UCSD-AML1 (cell line): ENCODE results near the gene FBXO31.
"Not testable (repeated sequence)": the region's sequence is repeated elsewhere in the genome, so short reads cannot be mapped to it uniquely, and the experiment has no call there.

Experiments used
- DNase-seq: peaks from one replicate; lab custom pipeline; 2025; ENCODE audit not compliant: unreplicated experiment; lab: John Stamatoyannopoulos, UW

The FBXO31 gene

GRCh38 chr16:87387942-87388817, 4.6 kb upstream of the FBXO31 start:
- peak; percentile 87 for DNase-seq

DNA sequence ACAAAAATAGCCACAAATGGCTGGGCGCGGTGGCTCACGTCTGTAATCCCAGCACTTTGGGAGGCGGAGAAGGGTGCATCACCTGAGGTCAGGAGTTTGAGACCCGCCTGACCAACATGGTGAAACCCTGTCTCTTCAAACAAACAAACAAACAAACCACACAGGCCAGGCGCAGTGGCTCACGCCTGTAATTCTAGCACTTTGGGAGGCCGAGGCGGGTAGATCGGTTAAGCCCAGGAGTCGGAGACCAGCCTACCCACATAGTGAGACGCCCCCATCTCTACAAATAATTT, 1.2 kb upstream of the FBXO31 start:
- DNase-seq, result not testable (repeated sequence)

GRCh38 chr16:87384162-87384874, 742 bp upstream of the FBXO31 start:
- no peak for DNase-seq

- DNase-seq, result no peak
Observed at GRCh38 chr16:87382023-87382785, 1.4 kb downstream of the FBXO31 start.

DNA sequence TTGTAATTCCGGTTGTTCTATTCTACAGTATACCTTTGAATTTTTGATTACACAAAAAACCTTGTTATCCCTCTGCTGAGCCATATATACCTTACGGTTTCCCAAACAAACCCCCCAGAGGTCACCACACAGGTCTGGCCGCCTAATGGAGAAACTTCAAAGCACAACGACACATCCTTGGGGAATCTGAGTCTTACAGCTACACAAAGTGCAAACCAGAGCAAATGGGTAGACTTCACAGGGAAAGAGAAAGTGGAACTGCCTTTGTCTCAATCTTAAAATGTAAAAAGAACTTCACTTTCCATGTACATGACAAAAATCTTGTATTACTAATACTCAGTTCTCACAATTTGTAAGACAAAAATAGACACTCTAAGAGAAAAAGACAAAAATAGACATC, 2.7 kb downstream of the FBXO31 start:
- DNase-seq, result no peak

DNA sequence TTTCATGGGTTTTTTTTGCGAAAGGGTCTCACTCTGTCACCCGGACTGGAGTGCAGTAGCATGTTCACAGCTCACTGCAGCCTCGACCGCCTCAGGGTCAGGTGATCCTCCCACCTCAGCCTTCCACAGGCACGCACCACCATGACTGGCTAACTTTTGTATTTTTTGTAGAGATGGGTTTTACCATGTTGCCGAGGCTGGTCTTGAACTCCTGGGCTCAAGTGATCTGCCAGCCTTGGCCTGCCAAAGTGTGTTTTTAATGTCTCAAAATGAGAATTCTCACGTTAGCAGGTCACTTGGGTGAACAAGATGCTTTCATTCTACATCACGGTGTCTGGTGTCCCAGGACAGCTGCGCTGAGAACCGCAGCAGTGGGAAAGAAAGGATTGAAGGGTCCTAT, 3.2 kb downstream of the FBXO31 start:
- no peak for DNase-seq

DNA sequence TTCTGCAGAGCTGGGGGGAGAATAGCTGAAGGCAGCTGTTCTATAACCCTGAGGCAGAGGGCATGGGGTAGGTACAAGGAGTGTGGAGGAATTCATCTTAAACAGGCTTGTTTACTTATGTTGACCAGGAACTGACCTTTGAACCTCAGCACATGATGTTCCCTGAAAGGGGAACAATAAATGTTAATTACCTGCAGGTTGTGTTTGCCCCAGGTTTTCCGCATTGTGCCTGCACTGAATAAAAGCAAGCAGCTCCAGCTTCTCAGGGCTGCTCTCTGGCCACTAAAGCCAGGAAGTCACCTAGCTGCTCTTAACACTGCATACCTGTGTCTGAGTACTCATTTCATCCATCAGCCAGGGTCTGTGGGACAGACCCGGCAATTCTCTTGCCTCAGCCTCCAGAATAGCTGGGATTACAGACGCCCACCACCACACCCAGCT, 4.2 kb downstream of the FBXO31 start:
- not testable (repeated sequence) for DNase-seq

GRCh38 chr16:87376660-87377059, 6.9 kb downstream of the FBXO31 start:
- no peak for DNase-seq

DNA sequence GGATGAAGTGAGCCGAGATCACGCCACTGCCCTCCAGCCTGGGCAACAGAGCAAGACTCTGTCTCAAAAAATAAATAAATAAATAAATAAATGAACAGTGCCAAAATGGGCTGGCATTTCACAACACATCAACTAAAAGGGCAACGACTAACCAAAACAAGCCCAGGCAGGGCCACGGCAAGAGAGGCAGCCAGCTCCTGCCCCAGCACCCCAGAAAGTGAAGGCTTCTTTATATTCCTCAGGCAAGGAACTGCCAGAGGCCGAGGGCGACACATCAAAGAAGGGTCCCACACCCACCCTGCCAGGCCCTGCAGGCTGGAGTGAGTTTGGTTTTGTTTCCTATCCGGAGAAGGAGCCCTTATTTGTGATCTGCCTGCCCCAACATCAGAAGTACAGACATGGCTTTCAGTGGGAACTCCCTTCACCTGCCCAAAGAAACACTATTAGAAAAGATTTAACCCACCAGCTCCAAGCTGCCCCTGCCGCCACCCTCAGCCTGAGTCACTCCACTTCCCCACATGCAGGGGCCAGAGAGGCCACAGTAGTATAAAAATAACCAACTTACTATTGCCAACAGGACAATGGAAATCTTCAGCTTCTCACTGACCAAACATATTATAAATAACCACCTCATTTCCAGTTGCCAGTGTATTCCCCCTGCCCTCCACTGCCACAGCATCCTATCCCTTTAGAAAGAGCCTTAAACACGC, 8.0 kb downstream of the FBXO31 start:
- DNase-seq, result no peak

DNA sequence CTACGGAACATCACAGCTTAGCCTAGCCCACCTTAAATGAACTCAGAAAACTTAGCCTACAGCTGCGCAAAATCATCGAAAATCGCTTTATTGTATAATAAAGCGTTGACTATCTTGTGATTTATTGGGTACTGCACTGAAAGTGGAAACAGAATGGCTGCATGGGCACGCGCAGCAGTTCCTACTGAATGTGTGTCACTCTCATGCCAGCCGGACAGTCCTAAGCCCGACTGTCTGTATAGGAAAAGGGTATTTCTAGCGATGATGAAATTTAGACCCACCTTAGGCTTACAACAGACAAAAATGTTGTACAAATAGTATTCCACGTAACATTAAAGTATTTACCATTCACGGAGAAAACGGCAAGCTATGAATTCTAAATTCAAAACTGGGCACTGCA, 9.3 kb downstream of the FBXO31 start:
- no peak for DNase-seq

DNA sequence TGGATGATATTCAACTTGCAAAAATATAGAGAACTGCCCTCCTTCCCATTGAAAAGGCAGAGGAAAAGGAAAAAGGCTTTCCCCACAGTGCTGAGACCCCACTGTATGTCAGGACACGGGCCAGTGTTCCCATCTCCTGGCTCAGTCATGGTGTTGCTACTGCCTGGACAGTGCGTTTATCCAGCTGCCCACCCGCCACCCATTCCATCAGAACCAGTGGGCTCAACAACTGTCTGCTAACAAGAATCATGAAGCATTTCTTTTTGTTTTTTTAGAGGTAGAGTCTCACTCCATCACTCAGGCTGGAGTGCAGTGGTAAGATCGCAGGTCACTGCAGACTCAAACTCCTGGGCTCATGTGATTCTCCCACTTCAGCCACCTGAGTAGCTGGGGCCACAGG, 11.3 kb downstream of the FBXO31 start:
- DNase-seq, result no peak

- no peak for DNase-seq
Observed at GRCh38 chr16:87371261-87371866, 12.2 kb downstream of the FBXO31 start.

- no peak for DNase-seq
Observed at GRCh38 chr16:87369796-87370719, 13.5 kb downstream of the FBXO31 start.

- DNase-seq, result no peak
Observed at GRCh38 chr16:87369117-87369765, 14.3 kb downstream of the FBXO31 start.

DNA sequence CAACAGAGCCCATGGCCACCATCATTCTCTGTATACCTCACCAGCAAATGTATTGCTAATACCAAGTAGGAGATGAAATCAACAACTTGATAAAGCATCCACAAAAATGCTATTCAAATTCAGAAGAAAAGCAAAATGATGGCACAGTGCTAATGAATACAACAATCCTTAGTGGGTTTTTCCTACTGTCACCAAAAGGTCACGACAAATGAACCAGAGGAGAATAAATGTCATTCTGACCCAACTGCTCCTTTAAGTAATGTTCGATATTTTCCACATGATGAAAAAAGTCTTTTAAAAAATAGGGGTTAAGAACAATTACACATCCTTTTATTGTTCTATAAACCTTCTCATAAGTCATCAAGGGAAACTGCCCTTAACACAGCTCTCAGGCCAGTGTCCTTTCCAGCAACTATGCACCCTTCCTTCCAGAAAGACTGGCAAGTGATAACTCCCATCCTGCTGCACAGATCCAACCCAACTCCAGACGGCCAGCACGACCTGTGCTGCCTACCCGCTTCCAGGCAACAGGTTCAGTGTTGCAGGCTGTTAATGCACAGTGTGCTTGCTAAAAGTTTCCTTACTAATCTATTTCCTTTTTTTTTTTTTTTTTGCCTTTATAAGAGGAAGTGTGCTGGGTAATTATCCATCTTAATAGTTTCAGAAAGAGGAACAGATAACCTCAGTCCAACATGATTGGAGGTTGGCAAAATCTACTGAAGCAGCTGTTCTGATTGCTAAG, 15.4 kb downstream of the FBXO31 start:
- no peak for DNase-seq

- no peak for DNase-seq
Observed at GRCh38 chr16:87367529-87367928, 16.0 kb downstream of the FBXO31 start.

DNA sequence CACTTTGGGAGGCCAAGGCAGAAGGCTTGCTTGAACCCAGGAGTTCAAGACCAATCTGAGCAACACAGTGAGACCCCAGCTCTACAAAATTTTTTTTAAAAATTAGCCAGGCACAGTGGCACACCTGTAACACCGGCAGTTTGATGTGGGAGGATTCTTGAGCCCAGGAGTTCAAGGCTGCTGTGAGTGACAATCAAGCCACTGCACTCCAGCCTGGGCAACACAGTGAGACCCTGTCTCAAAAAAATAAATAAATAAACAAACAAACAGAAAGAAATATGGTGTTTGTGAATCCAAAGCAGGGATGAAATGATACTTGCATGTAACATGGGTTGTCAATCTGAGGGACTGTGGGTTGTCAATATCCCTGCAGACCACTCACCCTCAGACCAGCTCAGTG, 16.6 kb downstream of the FBXO31 start:
- DNase-seq, result no peak

GRCh38 chr16:87366288-87366687, 17.3 kb downstream of the FBXO31 start:
- no peak for DNase-seq
